GM18909 (cell line): ENCODE results near the gene KCNK1.
"Not testable (repeated sequence)": the region's sequence is repeated elsewhere in the genome, so short reads cannot be mapped to it uniquely, and the experiment has no call there.

Source experiments
- ATAC-seq: cut with Tn5 transposase; IDR thresholded peaks from one replicate; pipeline ENCODE4 v1.9.1; 2021; ENCODE audit warnings: mild to moderate bottlenecking; ENCODE audit not compliant: unreplicated experiment, poor library complexity

KCNK1 gene

GRCh38 chr1:233607252-233608119 is 6.4 kb upstream of the KCNK1 start:
- peak; percentile 85 for ATAC-seq

DNA sequence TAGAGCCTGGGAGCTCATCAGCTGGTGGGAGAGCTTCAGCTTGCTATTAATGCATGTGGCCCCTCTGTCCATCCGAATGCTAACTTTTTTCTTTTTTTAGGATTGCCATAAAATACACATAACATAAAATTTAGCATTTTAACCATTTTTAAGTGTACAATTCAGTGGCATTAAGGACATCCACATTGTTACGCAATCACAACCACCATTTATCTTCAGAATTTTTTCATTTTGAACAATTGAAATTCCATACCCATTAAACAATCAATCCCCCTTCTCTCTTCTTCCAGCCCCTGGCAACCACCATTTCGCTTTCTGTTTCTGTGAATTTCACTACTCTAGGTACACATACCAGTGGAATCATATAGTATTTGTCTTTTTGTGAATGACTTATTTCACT is 4.9 kb upstream of the KCNK1 start:
- no peak for ATAC-seq

DNA sequence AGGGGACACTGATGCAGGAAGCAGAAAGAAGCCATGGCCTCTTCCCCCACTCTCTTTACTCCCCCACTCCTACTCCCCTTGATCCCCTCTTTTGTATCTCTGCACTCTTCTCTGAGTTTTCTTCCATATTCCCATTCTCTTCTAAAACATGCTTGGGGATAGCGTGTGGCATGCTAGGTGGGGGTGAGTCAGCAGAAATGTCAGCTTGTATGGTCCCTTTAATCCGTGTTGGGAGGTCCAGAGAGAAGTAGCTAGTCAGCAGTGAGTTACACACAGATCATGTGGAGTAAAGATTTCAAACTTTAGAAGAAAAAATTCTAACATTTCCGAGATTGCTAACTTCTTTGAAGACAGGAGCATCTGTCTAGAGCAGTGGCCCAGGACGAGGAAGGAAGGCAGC is 4.0 kb upstream of the KCNK1 start:
- no peak for ATAC-seq

DNA sequence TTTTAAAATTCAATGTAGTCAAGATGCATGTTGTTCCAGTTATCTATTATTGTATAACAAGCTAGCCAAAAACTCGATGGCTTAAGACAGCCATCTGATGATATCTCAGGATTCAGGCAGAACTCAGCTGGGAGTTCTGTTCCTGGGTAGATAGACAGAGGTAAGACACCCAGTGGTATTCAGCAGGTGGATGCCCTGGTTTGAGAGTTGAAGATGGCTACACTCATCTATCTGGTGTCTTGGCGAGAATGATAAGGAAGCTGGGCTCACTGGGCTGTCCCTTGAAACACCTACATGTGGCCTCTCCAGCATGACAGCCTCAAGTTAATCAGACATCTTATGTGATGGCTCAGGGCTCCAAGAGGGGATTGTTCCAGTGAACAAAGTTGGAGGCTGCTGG is 3.3 kb upstream of the KCNK1 start:
- ATAC-seq, result no peak

DNA sequence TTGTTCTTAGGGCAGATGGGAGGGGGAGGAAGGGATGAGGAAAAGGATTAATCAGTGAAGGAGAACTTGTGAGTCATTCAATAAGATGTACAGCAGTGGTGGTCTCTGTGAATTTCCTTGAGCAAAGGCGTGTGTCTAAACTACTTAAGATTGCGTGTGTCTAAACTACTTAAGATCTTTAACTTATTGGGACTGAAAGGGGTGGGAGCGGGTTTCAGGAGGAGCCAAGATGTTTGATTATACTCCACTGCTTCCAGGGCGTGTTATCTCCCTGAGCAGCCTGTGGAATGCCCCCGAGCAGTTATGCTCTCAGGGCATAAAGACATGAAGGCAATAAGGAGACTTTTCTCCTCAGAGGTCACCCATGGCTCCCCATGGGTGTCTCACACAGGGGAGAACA is 2.5 kb upstream of the KCNK1 start:
- not testable (repeated sequence) for ATAC-seq

DNA sequence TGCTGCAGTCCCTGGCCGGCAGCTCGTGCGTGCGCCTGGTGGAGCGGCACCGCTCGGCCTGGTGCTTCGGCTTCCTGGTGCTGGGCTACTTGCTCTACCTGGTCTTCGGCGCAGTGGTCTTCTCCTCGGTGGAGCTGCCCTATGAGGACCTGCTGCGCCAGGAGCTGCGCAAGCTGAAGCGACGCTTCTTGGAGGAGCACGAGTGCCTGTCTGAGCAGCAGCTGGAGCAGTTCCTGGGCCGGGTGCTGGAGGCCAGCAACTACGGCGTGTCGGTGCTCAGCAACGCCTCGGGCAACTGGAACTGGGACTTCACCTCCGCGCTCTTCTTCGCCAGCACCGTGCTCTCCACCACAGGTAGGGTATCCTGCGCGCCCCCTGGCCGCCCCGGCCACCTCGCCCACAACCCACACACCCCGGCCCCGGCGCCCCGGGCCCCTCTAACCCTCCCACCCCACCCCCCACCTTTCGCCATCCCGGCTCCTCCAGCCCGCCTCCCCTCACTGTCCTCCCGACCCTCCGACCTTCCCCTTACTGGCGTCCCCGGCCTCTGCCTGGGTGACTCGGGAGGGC is 352 bp downstream of the KCNK1 start:
- ATAC-seq, result peak; percentile 53

- ATAC-seq, result peak; percentile 63
These were observed 1.0 kb downstream of the KCNK1 start for GRCh38 chr1:233614743-233615521.

- no peak for ATAC-seq
These were observed 1.7 kb downstream of the KCNK1 start for GRCh38 chr1:233615571-233615970.

- ATAC-seq, result no peak
These were observed 3.1 kb downstream of the KCNK1 start for GRCh38 chr1:233617025-233617424.

DNA sequence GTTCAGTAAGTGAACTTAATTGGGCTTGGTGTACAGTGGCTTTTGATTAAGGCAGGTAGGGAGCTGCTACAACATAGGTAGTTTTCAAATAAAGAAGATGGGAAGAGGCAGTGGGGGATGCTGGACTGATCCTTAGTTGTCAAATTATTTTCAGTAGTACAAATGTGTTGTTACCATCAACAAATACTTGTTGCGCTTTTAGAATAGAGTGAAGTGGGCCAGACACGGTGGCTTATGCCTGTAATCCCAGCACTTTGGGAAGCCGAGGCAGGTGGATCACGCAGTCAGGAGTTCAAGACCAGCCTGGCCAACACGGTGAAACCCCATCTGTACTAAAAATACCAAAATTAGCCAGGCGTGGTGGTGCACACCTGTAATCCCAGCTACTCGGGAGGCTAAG is 5.5 kb downstream of the KCNK1 start:
- ATAC-seq, result not testable (repeated sequence)

DNA sequence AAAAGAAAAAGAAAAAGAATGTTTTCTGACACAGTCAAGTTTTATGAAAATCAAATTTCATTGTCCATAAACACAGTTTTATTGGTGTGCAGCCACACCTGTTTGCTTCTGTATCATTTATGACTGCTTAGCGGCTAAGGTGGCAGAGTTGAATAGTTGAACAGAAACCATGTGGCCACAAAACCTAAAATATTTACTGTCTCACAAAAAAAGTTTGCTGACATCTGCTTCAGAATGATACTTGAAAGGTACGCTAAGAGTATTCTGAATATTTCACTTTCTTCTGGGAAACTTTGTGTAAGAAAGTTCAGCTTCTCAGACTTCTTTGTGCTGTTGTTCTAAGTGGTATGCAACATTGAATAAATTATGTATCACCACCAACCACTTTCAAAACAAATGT is 6.2 kb downstream of the KCNK1 start:
- ATAC-seq, result peak; percentile 73

DNA sequence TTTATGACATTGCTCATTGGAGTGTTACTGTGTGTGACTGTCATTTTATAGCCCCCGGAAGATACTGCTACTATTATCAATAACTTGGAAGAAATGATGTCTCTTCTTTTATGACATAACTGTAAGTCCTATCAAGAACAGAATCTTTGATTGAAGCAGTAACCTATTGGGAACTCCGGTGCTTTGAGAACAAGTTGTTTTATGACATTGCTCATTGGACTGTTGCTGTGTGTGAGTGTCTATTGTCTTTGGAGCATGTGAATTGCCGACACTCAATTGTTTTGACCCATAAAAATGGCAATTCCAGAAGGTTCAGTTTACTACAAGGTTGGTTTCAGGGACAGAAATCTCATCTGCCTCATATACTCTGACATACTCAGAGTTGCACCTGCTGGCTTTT is 8.0 kb downstream of the KCNK1 start:
- no peak for ATAC-seq

DNA sequence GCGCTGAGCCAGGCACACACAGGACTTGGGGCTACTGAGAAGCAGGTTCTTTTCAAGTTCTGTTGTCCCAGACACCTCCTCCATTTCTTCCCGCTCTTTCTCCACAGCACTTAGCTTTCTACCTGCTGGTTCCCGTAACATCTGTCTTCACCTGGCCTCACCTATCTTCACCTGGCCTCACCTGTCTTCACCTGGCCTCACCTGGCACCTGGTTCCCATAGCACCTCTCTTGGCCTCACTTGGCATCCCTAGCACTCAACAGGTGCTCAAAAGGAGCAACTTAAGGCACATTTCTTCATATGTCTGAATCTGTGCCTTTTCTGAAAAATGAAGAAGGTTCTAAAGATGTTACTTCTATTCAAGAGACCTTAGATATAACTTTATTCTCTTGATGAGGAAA is 10.4 kb downstream of the KCNK1 start:
- no peak for ATAC-seq

DNA sequence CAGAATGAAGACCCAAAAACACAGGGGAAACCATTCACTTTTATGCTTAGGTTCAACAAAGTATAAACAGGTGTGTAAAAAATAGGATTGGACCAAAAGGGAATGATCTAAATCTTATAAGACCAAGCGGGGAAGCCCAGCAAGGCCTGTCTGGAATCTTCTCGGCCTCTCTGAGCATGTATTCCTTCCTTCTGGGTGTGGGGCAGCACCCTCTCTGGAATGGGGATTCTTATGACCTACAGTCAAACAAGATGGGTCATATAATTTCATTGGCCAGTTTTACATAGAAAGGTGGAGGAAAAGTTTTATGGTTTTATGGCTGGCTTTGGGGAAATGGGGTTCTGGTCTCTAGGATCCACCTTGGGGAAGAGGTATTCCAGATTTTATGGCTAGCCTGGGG is 11.2 kb downstream of the KCNK1 start:
- ATAC-seq, result no peak

DNA sequence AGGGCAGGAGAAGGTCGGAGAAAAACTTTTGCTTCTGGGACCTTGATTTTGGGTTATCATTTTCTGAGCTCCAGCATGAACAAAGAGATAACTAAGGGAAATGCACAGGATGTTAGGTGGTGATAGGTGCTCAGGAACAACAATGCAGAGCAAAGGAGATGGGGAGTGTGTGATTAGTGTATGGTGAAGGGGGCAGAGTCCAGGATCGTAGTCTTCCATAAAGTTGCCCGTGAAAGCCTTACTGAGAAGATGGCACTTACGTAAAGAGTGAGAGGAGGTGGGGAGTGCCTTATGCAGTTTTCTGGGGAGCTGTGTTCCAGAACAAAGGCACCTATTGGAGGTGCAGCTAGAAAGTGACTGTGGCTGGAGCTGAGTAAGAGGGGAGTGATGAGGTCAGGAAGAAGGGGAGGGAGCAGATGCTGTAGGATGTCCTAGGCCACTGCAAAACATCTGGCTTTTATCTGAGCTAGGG is 11.6 kb downstream of the KCNK1 start:
- no peak for ATAC-seq

DNA sequence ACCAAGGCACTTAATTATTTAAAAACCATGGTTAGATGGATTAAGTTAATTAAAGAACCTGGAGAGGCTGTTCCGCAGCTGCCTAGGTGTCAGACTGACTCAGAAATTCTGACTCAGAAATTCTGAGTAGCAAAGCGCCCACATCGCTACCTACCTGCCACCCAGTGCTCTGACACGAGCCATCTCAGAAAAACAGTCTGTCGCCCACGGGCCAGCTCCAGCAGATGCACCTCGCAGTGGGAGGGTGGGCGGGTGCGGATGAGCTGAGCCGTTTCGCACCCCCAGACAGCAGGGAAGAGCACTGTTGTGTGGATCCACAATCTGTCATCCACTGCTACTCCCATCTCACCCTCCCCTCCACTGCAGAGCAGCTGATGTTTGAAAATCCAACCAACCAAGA is 13.5 kb downstream of the KCNK1 start:
- no peak for ATAC-seq

DNA sequence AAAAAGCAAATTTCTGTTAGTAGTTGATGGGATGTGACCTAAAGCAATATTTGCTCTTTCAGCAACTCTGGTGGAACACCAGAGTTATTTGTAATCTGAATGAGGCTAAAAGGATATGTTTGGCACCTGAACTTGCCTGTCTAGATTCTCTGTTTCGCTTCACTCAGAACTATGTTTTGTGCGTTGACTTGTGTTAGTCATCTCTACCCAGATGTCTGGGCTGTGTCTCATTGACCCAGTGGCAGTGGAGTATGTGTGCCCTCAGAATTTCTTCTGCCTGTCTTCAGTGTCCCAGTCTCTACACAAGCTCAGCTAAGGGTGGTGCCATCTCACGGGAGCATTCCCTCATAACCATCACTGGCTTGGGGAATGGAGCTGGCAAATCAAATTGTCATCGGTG is 13.9 kb downstream of the KCNK1 start:
- no peak for ATAC-seq

GRCh38 chr1:233629305-233629935 is 15.5 kb downstream of the KCNK1 start:
- ATAC-seq, result no peak

- ATAC-seq, result no peak
These were observed 18.0 kb downstream of the KCNK1 start for GRCh38 chr1:233631810-233632405.

GRCh38 chr1:233632436-233632835 is 18.5 kb downstream of the KCNK1 start:
- ATAC-seq, result no peak
